B cell (primary cell): Measurements from ENCODE around the gene ASB4. TPM values are rescaled to one million over a fixed set of nuclear protein-coding genes. Genes with fewer than 3 reads are reported as not detected.

ENCODE experiments used
- ATAC-seq: fragments of 200-7000 bp; cut with Tn5 transposase; one replicate; pipeline ENCODE4 v1.10.0; 2021; ENCODE audit warnings: low read depth, mild to moderate bottlenecking, moderate number of reproducible peaks, moderate library complexity
- CTCF ChIA-PET: fragments of 350-600 bp; sonication (Branson Sonifier 250); formaldehyde crosslinking; loops from one replicate; lab custom pipeline; 2021; ENCODE audit warnings: antibody characterized with exemption, inconsistent platforms; lab: Charles Lee
- POLR2A ChIA-PET: fragments of 350-600 bp; sonication (Branson Sonifier 250); formaldehyde crosslinking; loops from one replicate; lab custom pipeline; 2021; ENCODE audit warnings: antibody characterized with exemption; lab: Charles Lee
- DNase-seq: peaks from one replicate; pipeline ENCODE4 v3.0.0; 2013
- H2AFZ ChIP-seq: 2 replicates; pipeline ENCODE4 v1.6.1; 2012; ENCODE audit warnings: mild to moderate bottlenecking, low read depth, low read length; ENCODE audit not compliant: insufficient read depth, poor library complexity, severe bottlenecking
- H3K27ac ChIP-seq, 2 donors: 1 replicate in 1 of 2; 2 replicates in 1 of 2; pipeline ENCODE4 v1.5.1; 2012 to 2013; ENCODE audit warnings: low read length in 2 of 2, mild to moderate bottlenecking in 2 of 2, moderate library complexity in 1 of 2
- H3K27me3 ChIP-seq, 4 experiments: fragments of 200-600 bp in 1 of 4; sonication (generic) in 1 of 4; replicated peaks in 1 of 4; 1 replicate in 2 of 4; 2 replicates in 2 of 4; pipeline versions ENCODE4 v1.6.1 to v1.7.0; 2013 to 2016; ENCODE audit warnings: low read length in 3 of 4, mild to moderate bottlenecking in 2 of 4, mixed read lengths in 1 of 4, moderate library complexity in 1 of 4; ENCODE audit not compliant: insufficient read depth in 4 of 4, control insufficient read depth in 3 of 4; ENCODE audit errors: control extremely low read depth in 1 of 4
- H3K36me3 ChIP-seq, 2 experiments: replicated peaks in 1 of 2; 1 replicate in 1 of 2; 2 replicates in 1 of 2; pipeline versions ENCODE4 v1.6.1 to v1.7.1; 2013; ENCODE audit warnings: low read length in 1 of 2; ENCODE audit not compliant: insufficient read depth in 2 of 2, control insufficient read depth in 1 of 2; ENCODE audit errors: control extremely low read depth in 1 of 2, extremely low read depth in 1 of 2
- H3K4me1 ChIP-seq, 2 donors: fragments of 200-600 bp in 1 of 2; sonication (generic) in 1 of 2; 1 replicate in 1 of 2; 2 replicates in 1 of 2; pipeline versions ENCODE4 v1.5.1 to v1.6.1; 2013 to 2017; ENCODE audit warnings: low read length in 2 of 2; ENCODE audit not compliant: control insufficient read depth in 2 of 2, insufficient read depth in 2 of 2
- H3K4me2 ChIP-seq: replicated peaks from 2 replicates; pipeline ENCODE3; 2012; ENCODE audit warnings: mild to moderate bottlenecking, low read depth, low read length; ENCODE audit not compliant: poor library complexity, severe bottlenecking
- H3K4me3 ChIP-seq, 5 experiments: fragments of 200-600 bp in 1 of 5; sonication (generic) in 1 of 5; 1 replicate in 3 of 5; 2 replicates in 2 of 5; pipeline versions ENCODE4 v1.5.1 to v1.7.0; 2011 to 2016; ENCODE audit warnings: low read length in 4 of 5, mild to moderate bottlenecking in 4 of 5, low read depth in 2 of 5, control low read depth in 1 of 5, moderate library complexity in 1 of 5; ENCODE audit not compliant: insufficient read depth in 1 of 5; ENCODE audit errors: control extremely low read depth in 1 of 5, extremely low read depth in 1 of 5
- H3K79me2 ChIP-seq: fragments of 200-600 bp; sonication (generic); one replicate; pipeline ENCODE4 v1.6.0; 2016; ENCODE audit warnings: low read length; ENCODE audit not compliant: control insufficient read depth, insufficient read depth
- H3K9ac ChIP-seq: fragments of 200-600 bp; sonication (generic); 2 replicates; pipeline ENCODE4 v1.6.1; 2017; ENCODE audit warnings: mild to moderate bottlenecking, low read length, moderate library complexity
- H3K9me3 ChIP-seq, 3 donors: one replicate each; pipeline versions ENCODE4 v1.6.1 to v1.7.1; 2013; ENCODE audit warnings: low read length in 2 of 3; ENCODE audit not compliant: control insufficient read depth in 2 of 3, insufficient read depth in 1 of 3; ENCODE audit errors: control extremely low read depth in 1 of 3
- H4K20me1 ChIP-seq: 2 replicates; pipeline ENCODE4 v1.6.0; 2012; ENCODE audit warnings: mild to moderate bottlenecking, low read length; ENCODE audit not compliant: insufficient read depth, control insufficient read depth, poor library complexity, severe bottlenecking
- H3K27ac Mint-ChIP-seq: one replicate; pipeline ENCODE4 v1.8.0; 2021; ENCODE audit warnings: mixed read lengths
- H3K27me3 Mint-ChIP-seq: one replicate; pipeline ENCODE4 v1.8.0; 2021; ENCODE audit warnings: mixed read lengths
- H3K4me1 Mint-ChIP-seq: one replicate; pipeline ENCODE4 v1.8.0; 2021; ENCODE audit warnings: mixed read lengths
- H3K4me3 Mint-ChIP-seq: one replicate; pipeline ENCODE4 v1.8.0; 2021; ENCODE audit warnings: mixed read lengths
- H3K9me3 Mint-ChIP-seq: one replicate; pipeline ENCODE4 v1.8.0; 2022; ENCODE audit warnings: mixed read lengths; ENCODE audit not compliant: insufficient read depth
- EZH2 ChIP-seq: IDR thresholded peaks from 2 replicates; pipeline ENCODE4 v1.6.1; 2012; ENCODE audit warnings: borderline replicate concordance, low read depth, mild to moderate bottlenecking, moderate library complexity, low read length; ENCODE audit not compliant: insufficient read depth, poor library complexity, severe bottlenecking
- WGBS: methylation state at CpG from one replicate; pipeline ENCODE4 v1.1.5; 2013; ENCODE audit warnings: missing lambda C conversion rate; ENCODE audit not compliant: insufficient coverage; 5-methylcytosine and 5-hydroxymethylcytosine counted together
- intact Hi-C: fragments of 100-400 bp; cut with micrococcal nuclease; formaldehyde crosslinking; loops from one replicate; pipeline ENCODE4 v1.10.0; 2022
- polyA plus RNA-seq: library from polyadenylated mRNA; depleted of rRNA; stranded (reverse); fragments of >200 nt; gene quantifications from 2 replicates; pipeline ENCODE4 v1.2.3, GENCODE V29; 2012
- total RNA-seq, 2 donors: library from RNA; stranded (reverse); fragments of 120-200 nt in 1 of 2; gene quantifications; 1 replicate in 1 of 2; 2 replicates in 1 of 2; pipeline versions ENCODE4 v1.2.3 to v1.2.4, GENCODE V29; 2013 to 2022
- TF ChIP-seq, protein P1 (sequence below): fragments of 200-600 bp; IDR thresholded peaks from one replicate; pipeline ENCODE4 v1.8.0; 2022; ENCODE audit warnings: antibody characterized with exemption, mild to moderate bottlenecking

ASB4 gene
- total and polyA plus RNA-seq, 2 donors (not counting 1 experiment from before 2014, with no cell fraction given), result not detected

DNA sequence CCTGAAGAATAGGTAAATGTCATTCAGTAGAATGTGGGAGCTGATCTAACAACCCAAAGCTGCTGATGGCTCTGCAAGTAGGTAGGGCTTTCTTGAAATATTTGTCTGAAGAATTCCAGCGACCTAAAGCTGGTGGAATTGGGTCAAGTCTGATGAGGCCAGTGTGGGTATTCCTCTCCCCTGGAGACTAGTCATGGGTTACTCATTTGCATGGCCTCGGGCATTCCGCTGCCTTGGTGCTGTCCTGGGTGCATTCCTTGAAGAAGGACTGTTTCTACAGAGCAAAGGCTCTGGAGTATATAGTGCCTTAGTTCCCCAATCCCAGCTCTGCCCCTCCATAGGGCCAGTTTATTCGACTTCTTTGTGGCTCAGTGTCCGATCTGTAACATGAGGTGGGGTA, 91.4 kb downstream of the ASB4 start:
- Mint-ChIP-seq H3K9me3 (no peaks in the 10 kb centered on the region), H3K4me1 (no peaks in the 10 kb centered on the region), H3K27ac (no peak overlapping the region), H3K27me3 (peaks cover 18% of the 10 kb centered on the region), H3K4me3 (no peak overlapping the region)
- peaks cover 0 to 3% (median 0%) of the 10 kb centered on the region in 4 experiments for H3K27me3 ChIP-seq
- intact Hi-C loops, result no loop called here
- CTCF ChIA-PET, result no interaction called here
- H3K9ac ChIP-seq, result no peak overlapping the region
- no peak overlapping the region for H3K4me2 ChIP-seq
- ATAC-seq (no peak), DNase-seq (no peak)
- no peak for TF ChIP-seq EZH2
- TF ChIP-seq, protein P1, sequence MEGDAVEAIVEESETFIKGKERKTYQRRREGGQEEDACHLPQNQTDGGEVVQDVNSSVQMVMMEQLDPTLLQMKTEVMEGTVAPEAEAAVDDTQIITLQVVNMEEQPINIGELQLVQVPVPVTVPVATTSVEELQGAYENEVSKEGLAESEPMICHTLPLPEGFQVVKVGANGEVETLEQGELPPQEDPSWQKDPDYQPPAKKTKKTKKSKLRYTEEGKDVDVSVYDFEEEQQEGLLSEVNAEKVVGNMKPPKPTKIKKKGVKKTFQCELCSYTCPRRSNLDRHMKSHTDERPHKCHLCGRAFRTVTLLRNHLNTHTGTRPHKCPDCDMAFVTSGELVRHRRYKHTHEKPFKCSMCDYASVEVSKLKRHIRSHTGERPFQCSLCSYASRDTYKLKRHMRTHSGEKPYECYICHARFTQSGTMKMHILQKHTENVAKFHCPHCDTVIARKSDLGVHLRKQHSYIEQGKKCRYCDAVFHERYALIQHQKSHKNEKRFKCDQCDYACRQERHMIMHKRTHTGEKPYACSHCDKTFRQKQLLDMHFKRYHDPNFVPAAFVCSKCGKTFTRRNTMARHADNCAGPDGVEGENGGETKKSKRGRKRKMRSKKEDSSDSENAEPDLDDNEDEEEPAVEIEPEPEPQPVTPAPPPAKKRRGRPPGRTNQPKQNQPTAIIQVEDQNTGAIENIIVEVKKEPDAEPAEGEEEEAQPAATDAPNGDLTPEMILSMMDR, result no peak
- H3K4me1 ChIP-seq, result no peaks in the 10 kb centered on the region
- H3K4me3 ChIP-seq, result no peak overlapping the region
- no peak overlapping the region for H3K27ac ChIP-seq
- POLR2A ChIA-PET, result no interaction called here
- 60% methylated on average over 3 of the region's 5 CpGs for WGBS
- no peaks in the 10 kb centered on the region for H4K20me1 ChIP-seq
- H3K79me2 ChIP-seq, result no peaks in the 10 kb centered on the region
- H3K36me3 ChIP-seq, result no peaks in the 10 kb centered on the region
- H3K9me3 ChIP-seq, result no peaks in the 10 kb centered on the region
- no peak overlapping the region for H2AFZ ChIP-seq

DNA sequence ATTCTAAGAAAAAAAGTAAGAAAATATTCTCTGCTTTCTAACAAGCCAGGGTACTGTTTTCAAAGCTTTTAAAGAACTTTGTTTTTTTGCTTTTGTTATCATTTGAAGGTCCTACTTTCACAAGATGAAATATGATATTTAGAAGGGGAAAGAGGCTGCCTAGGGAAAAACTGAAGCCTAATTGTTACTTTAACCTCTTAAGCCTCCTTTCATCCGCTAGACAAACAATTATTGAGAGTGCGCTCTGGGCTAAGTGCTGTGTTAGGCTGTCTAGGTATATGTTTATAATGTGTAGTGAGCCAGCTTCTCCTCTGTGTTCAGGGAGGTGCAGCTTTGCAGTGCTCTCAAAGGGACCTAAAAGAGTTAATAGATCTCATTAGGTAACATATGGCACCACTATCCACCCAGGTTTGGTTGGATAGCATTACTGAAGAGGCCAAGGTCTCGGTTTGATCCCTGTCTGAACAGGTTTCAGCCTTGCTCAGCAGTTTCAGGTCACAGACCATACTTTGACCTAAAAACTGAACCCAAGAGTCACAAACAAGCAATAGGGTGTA, 92.6 kb downstream of the ASB4 start:
- TF ChIP-seq, protein P1, result no peak
- no peak for TF ChIP-seq EZH2
- Histone ChIP-seq H3K36me3 (no peaks in the 10 kb centered on the region), H2AFZ (no peak overlapping the region), H3K9me3 (no peaks in the 10 kb centered on the region), H3K4me3 (no peak overlapping the region), H3K27me3 (peaks cover 0 to 3% (median 0%) of the 10 kb centered on the region in 4 experiments), H3K79me2 (no peaks in the 10 kb centered on the region), H3K9ac (no peak overlapping the region), H3K4me1 (no peaks in the 10 kb centered on the region), H3K27ac (no peak overlapping the region), H4K20me1 (no peaks in the 10 kb centered on the region), H3K4me2 (no peak overlapping the region)
- DNase-seq (no peak), ATAC-seq (no peak)
- CTCF ChIA-PET, result no interaction called here
- H3K27me3 Mint-ChIP-seq, result peaks cover 18% of the 10 kb centered on the region
- H3K9me3 Mint-ChIP-seq, result no peaks in the 10 kb centered on the region
- no peaks in the 10 kb centered on the region for H3K4me1 Mint-ChIP-seq
- H3K27ac Mint-ChIP-seq, result no peak overlapping the region
- H3K4me3 Mint-ChIP-seq, result no peak overlapping the region
- intact Hi-C loops, result no loop called here
- WGBS, result 100% methylated on average over 1 of the region's 3 CpGs
- POLR2A ChIA-PET, result no interaction called here
